Esophagus squamous epithelium (tissue), 4 donors: Measurements from ENCODE around the gene USH1C.

Source experiments
- CTCF ChIP-seq, 6 experiments: fragments of 450-650 bp in 4 of 6; fragments of 200-600 bp in 2 of 6; sonication (generic) in 2 of 6; IDR thresholded peaks; one replicate each; pipeline ENCODE4 v1.5.1; 2016 to 2019; ENCODE audit warnings: antibody characterized with exemption in 6 of 6, mild to moderate bottlenecking in 4 of 6, moderate library complexity in 4 of 6
- POLR2A ChIP-seq, 4 donors: fragments of 450-650 bp; IDR thresholded peaks; one replicate each; pipeline ENCODE4 v1.6.1; 2017; ENCODE audit warnings: antibody characterized with exemption in 4 of 4, mild to moderate bottlenecking in 4 of 4, moderate library complexity in 3 of 4

GRCh38 chr11:17591293-17591692 lies 47.1 kb upstream of the USH1C start:
- no peak for TF ChIP-seq CTCF (IDR thresholded peaks at IDR 0.05)
- TF ChIP-seq POLR2A (IDR thresholded peaks at IDR 0.05): no peak
